Right cardiac atrium (tissue), 5 donors: Measurements from ENCODE around the gene ADIG. TPM values are rescaled to one million over a fixed set of nuclear protein-coding genes. Genes with fewer than 3 reads are reported as not detected.
"Not testable (repeated sequence)": the region's sequence is repeated elsewhere in the genome, so short reads cannot be mapped to it uniquely, and the experiment has no call there.

Experiments used
- ATAC-seq, 2 donors: fragments of 200-7000 bp; cut with Tn5 transposase; one replicate each; pipeline versions ENCODE4 v1.8.0 to v1.9.1; 2020; ENCODE audit warnings: moderate library complexity in 2 of 2, mild to moderate bottlenecking in 1 of 2
- DNase-seq, 3 donors: peaks; one replicate each; pipeline ENCODE4 v3.0.0-alpha.2; 2020
- H3K27ac ChIP-seq: one replicate; pipeline ENCODE4 v1.5.1; 2013; ENCODE audit warnings: mild to moderate bottlenecking, low read length, control low read depth, moderate library complexity
- H3K27me3 ChIP-seq: one replicate; pipeline ENCODE4 v1.6.1; 2013; ENCODE audit not compliant: control insufficient read depth, insufficient read depth
- H3K4me1 ChIP-seq: one replicate; pipeline ENCODE4 v1.6.1; 2013; ENCODE audit warnings: low read length; ENCODE audit not compliant: control insufficient read depth, insufficient read depth
- H3K4me3 ChIP-seq: one replicate; pipeline ENCODE4 v1.5.1; 2013; ENCODE audit warnings: low read length, control low read depth
- H3K9me3 ChIP-seq: one replicate; pipeline ENCODE4 v1.6.1; 2013; ENCODE audit warnings: low read length; ENCODE audit not compliant: control insufficient read depth
- WGBS: extraction: QIAGEN DNeasy Blood & Tissue Kit; methylation state at CpG from one replicate; pipeline ENCODE4 v1.1.7; 2013; 5-methylcytosine and 5-hydroxymethylcytosine counted together
- intact Hi-C, 4 donors: fragments of 100-400 bp; cut with DNase I; formaldehyde crosslinking; loops; one replicate each; pipeline versions ENCODE4 v1.11.0 to v1.14.0; 2022 to 2023
- polyA plus RNA-seq: library from polyadenylated mRNA; stranded (reverse); fragments of 200-250 nt; gene quantifications from one replicate; pipeline ENCODE4 v1.2.3, GENCODE V29; 2013
- total RNA-seq, 4 donors: library from RNA; stranded (reverse); fragmentation: NEBNext Ultra II Directional; extraction: Animal tissue kit (Norgen Biotek cat#: 25700); gene quantifications; one replicate each; pipeline ENCODE4 v1.2.1, GENCODE V29; 2021
- donor health status: healthy with polysubstance abuse.
- donor health status: DM: no; HTN: yes; CAD: no.
- donor health status: DM: no; HTN: no; CAD: no.
- donor health status: DM: no; HTN: yes; CAD: no; lungs with severe emphysema.
- donor health status: DM: yes; HTN: yes; CAD: no.

The ADIG gene
- total and polyA plus RNA-seq, 5 donors = not detected

- Histone ChIP-seq H3K9me3 (no peaks in the 10 kb centered on the region), H3K4me3 (no peak overlapping the region), H3K27ac (no peak overlapping the region), H3K4me1 (no peaks in the 10 kb centered on the region), H3K27me3 (no peaks in the 10 kb centered on the region)
- WGBS = 73% methylated on average over 18 of the region's 18 CpGs
- ATAC-seq (no peak), DNase-seq (no peak)
- intact Hi-C loops = no loop called here
Measured at GRCh38 chr20:38590676-38591473, 9.9 kb downstream of the ADIG start.

DNA sequence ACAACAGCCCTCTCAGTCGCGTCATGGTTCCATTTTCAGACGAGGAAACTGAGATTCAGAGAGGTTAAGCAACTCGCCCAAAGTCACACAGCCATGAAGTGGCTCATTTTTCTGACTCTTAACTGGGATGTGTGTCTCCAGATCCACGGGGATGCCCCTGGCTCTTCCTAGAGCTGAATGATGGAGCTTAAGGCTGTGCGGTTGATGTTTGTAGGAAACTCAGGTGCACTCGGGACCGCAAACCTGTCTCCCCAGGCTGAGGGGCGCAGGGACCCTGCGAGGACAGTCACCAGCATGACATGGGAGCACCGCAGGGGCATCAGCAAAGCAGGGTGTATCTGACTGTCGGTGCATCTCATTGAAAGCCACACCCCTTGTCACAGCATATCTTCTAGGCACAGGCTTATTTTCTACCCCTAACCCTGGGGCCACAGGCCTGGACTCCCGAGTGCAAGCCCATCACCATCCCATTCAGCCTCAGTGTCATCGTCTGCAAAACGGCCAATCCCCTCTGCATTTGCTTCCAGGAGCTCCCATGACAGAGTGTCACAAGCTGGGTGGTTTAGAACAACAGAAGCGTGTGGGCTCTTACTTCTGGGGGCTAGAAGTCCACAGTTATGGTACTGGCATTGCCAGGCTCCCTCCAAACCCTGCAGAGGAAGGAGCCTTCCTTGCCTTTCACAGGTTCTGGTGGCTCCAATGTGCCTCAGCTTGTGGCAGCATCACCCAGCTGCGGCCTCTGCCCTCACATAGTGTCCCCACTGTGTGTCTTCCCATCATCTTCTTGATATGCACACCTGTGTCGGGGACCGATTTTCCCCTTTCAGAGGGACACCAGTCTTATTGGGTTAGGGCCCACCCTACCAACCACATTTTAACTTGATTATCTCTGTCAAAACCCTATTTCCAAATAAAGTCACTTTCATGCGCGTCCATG lies 10.7 kb downstream of the ADIG start:
- 81% methylated on average over 21 of the region's 21 CpGs for WGBS
- no peak for ATAC-seq
- Histone ChIP-seq H3K27me3 (no peaks in the 10 kb centered on the region), H3K9me3 (no peaks in the 10 kb centered on the region), H3K4me1 (no peaks in the 10 kb centered on the region), H3K27ac (no peak overlapping the region), H3K4me3 (no peak overlapping the region)
- intact Hi-C loops = no loop called here
- no peak for DNase-seq

- not testable (repeated sequence) for DNase-seq, ATAC-seq
- WGBS = 70% methylated on average over 3 of the region's 3 CpGs
Measured at GRCh38 chr20:38592411-38592790, 11.4 kb downstream of the ADIG start.

GRCh38 chr20:38594281-38594680 lies 13.3 kb downstream of the ADIG start:
- H3K9me3 ChIP-seq, H3K27me3 ChIP-seq, ATAC-seq, H3K4me1 ChIP-seq, H3K27ac ChIP-seq, H3K4me3 ChIP-seq, DNase-seq, intact Hi-C loops: not testable (repeated sequence)
- 85% methylated on average over 12 of the region's 12 CpGs for WGBS

More at GRCh38 chr20:38592411-38592790, 11.4 kb downstream of the ADIG start:
- intact Hi-C loops, H3K4me3 ChIP-seq, H3K9me3 ChIP-seq, H3K27me3 ChIP-seq, H3K4me1 ChIP-seq, H3K27ac ChIP-seq: not testable (repeated sequence)

GRCh38 chr20:38595886-38596285 lies 14.9 kb downstream of the ADIG start:
- not testable (repeated sequence) for DNase-seq

DNA sequence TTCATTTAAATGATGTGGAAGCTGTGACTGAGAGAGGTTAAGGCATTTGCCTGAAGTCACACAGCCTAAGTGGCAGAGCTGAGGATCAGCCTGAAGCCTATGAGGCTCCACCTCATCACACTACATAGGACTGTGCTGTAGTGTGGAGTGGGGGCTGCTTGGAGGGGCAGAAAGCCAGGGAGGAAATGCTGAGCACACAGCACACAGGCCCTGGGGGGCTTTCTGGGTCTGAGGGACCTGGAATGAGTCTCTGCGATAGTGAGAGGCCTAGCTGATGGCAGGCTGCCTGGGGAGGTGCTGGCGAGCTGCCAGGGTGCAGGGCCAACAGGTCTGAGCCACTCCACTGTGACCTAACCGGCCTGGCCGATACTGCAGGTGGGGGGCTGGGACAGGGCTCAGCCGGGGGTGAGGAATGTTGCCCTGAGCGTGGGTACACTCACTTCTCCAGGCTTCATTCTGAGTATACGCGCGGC lies 18.4 kb downstream of the ADIG start:
- Histone ChIP-seq H3K27ac (no peak overlapping the region), H3K4me1 (no peaks in the 10 kb centered on the region), H3K9me3 (peaks cover 1% of the 10 kb centered on the region), H3K4me3 (no peak overlapping the region), H3K27me3 (no peaks in the 10 kb centered on the region)
- ATAC-seq (peak; percentile 64 to 79), DNase-seq (peak; percentile 47 to 81 (median 75))
- intact Hi-C loops = no loop called here
- 24% methylated on average over 9 of the region's 9 CpGs for WGBS

More at GRCh38 chr20:38595886-38596285, 14.9 kb downstream of the ADIG start:
- H3K27ac ChIP-seq, H3K9me3 ChIP-seq, intact Hi-C loops, H3K27me3 ChIP-seq, H3K4me3 ChIP-seq, H3K4me1 ChIP-seq, ATAC-seq: not testable (repeated sequence)
- WGBS = 89% methylated on average over 15 of the region's 15 CpGs

DNA sequence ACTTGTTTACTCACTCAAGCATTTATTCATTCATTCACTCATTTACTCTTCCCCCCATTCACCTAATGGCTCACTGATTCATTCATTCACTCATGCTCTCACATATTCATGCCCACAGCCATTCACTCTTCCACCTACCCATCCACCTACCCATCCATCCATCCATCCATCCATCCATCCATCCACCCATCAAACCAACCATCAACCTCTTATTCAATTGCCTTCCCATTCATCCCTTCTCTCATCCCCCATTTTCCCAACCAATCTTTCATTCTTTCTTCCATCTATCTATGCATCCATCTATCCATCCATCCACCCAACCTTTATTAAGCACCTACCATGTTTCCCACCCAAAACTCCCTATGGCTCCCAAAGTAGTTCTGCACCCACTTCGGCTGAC lies 19.1 kb downstream of the ADIG start:
- DNase-seq = no peak
- peaks cover 1% of the 10 kb centered on the region for H3K9me3 ChIP-seq
- no peak overlapping the region for H3K27ac ChIP-seq
- intact Hi-C loops = no loop called here
- H3K27me3 ChIP-seq = no peaks in the 10 kb centered on the region
- WGBS = 98% methylated on average over 1 of the region's 1 CpG
- ATAC-seq = no peak
- H3K4me1 ChIP-seq = no peaks in the 10 kb centered on the region
- no peak overlapping the region for H3K4me3 ChIP-seq

DNA sequence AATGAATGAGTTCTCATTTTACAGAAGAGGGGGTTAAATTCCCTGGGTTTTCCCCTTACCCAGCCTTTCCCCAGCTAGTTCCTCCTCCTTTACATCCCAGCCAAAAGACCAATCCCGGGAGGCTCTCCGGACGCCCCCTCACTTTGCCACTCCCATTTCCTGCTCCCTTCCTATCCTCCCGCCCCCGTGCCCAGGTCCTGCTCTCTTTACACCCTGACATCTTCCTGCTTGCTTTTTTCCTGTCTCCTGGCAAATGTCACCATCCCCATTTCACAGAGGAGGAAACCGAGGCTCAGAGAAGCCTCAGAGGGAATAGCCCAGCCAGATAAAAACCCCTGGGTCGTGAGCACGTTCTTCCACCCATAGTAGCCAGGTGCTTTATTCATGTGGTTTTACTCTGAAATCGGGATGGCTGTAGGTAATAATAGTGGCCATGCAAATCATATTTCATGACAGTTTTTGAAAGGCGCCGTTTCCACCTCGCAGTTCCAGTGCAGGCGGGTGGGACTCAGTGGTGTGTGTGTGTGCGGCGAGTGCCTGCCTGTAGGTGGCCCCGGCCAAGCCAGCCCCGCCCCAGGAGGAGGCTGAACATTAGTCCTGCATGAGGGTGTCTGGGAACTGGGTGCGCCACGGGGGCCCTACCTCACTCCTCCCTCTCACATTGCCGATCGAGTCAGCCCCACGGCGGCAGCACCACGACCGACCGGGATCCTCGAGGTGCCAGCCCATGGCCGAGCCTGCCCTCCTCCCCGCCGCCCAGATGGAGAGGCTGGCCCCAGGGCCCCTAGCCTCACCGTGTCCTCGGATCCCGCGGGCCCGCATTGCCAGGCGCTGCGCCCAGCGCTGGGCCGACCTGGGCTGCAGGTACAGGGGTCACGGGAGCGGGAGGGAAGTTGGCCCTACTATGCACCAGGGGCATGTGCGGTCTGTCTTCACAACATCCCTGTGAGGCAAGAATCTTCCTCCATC lies 20.5 kb downstream of the ADIG start, which contains the start of gene ARHGAP40:
Gene ARHGAP40 (plus strand): TSS at position 594 of the 969 bp plus-strand sequence.
- no peak within 1 kb of the TSS for H3K4me3 ChIP-seq
- H3K27ac ChIP-seq = no peak within 1 kb of the TSS
- no peaks in the 10 kb centered on the region for H3K27me3 ChIP-seq
- intact Hi-C loops = no loop called here
- H3K4me1 ChIP-seq = no peaks in the 10 kb centered on the region
- ATAC-seq (peak; percentile 61 to 64), DNase-seq (no peak)
- peaks cover 1% of the 10 kb centered on the region for H3K9me3 ChIP-seq
- 13% methylated on average over 42 of the region's 42 CpGs for WGBS

GRCh38 chr20:38602185-38602581 lies 21.2 kb downstream of the ADIG start:
- no peak for DNase-seq
- Histone ChIP-seq H3K27me3 (no peaks in the 10 kb centered on the region), H3K4me3 (no peak overlapping the region), H3K9me3 (peaks cover 1% of the 10 kb centered on the region), H3K4me1 (no peaks in the 10 kb centered on the region), H3K27ac (no peak overlapping the region)
- peak in 1 of 2 donors; percentile 28 for ATAC-seq
- WGBS = 44% methylated on average over 5 of the region's 5 CpGs
- intact Hi-C loops = no loop called here

- Histone ChIP-seq H3K4me1 (no peaks in the 10 kb centered on the region), H3K4me3 (no peak overlapping the region), H3K27ac (no peak overlapping the region), H3K9me3 (peaks cover 1% of the 10 kb centered on the region), H3K27me3 (no peaks in the 10 kb centered on the region)
- no peak for DNase-seq
- no peak for ATAC-seq
- intact Hi-C loops = no loop called here
- WGBS = 78% methylated on average over 3 of the region's 3 CpGs
Measured at GRCh38 chr20:38603286-38603685, 22.3 kb downstream of the ADIG start.
